A549 (cell line): Measurements from ENCODE around the gene FUS. TPM values are rescaled to one million over a fixed set of nuclear protein-coding genes. Genes with fewer than 3 reads are reported as not detected.
A peak's percentile ranks its signal among the peaks of the same experiment; 100 is the strongest.

ENCODE experiments used
- ATAC-seq, 2 experiments: fragments of 200-7000 bp in 1 of 2; fragments of >200 bp in 1 of 2; cut with Nextera tagmentation in 1 of 2; cut with Tn5 transposase in 1 of 2; 3 replicates each; pipeline versions ENCODE4 v1.8.0 to v1.9.1; 2018 to 2020; ENCODE audit warnings: mild to moderate bottlenecking in 1 of 2, moderate library complexity in 1 of 2
- CTCF ChIA-PET: fragments of 300-600 bp; sonication (Branson Sonifier 250); formaldehyde crosslinking; extraction: SDS; loops from one replicate; lab custom pipeline; 2021; ENCODE audit warnings: antibody characterized with exemption, inconsistent platforms; lab: Yijun Ruan, JAX
- POLR2A ChIA-PET: fragments of 350-600 bp; formaldehyde crosslinking; extraction: SDS; loops from one replicate; lab custom pipeline; 2021; ENCODE audit warnings: antibody characterized with exemption, inconsistent platforms; lab: Yijun Ruan, JAX
- DNase-seq, 2 experiments: peaks; one replicate each; pipeline versions ENCODE4 v3.0.0 to v3.0.0-alpha.2; 2011 to 2016; ENCODE audit warnings: low read depth in 1 of 2, low spot score in 1 of 2
- FAIRE-seq: peaks from 2 replicates; lab custom pipeline; 2011; peaks lifted over from hg19 to GRCh38; lab: Jason Lieb, UNC
- H3K27ac ChIP-seq, 2 experiments: fragments of >200 bp; sonication (Bioruptor Twin); formaldehyde crosslinking; 3 replicates each; pipeline ENCODE4 v1.5.1; 2016 to 2017
- H3K4me1 ChIP-seq: fragments of >200 bp; sonication (Bioruptor Twin); formaldehyde crosslinking; 3 replicates; pipeline ENCODE4 v1.6.1; 2016
- H3K4me2 ChIP-seq: fragments of >200 bp; sonication (Bioruptor Twin); formaldehyde crosslinking; 3 replicates; pipeline ENCODE4 v1.6.1; 2016
- H3K4me3 ChIP-seq: fragments of >200 bp; sonication (Bioruptor Twin); formaldehyde crosslinking; 3 replicates; pipeline ENCODE4 v1.5.1; 2016
- H3K9me3 ChIP-seq: fragments of >200 bp; sonication (Bioruptor Twin); formaldehyde crosslinking; 3 replicates; pipeline ENCODE4 v1.6.1; 2016
- ATOH8 ChIP-seq: fragments of 250-450 bp; sonication (Bioruptor Pico); IDR thresholded peaks from 2 replicates; pipeline ENCODE4 v1.5.0; 2020; ENCODE audit warnings: low read depth, mild to moderate bottlenecking, moderate library complexity
- BCL3 ChIP-seq: fragments of >200 bp; sonication (Bioruptor Twin); formaldehyde crosslinking; IDR thresholded peaks from 3 replicates; pipeline ENCODE4 v1.6.1; 2016
- CBX8 ChIP-seq: fragments of 200-600 bp; sonication (generic); IDR thresholded peaks from 2 replicates; pipeline ENCODE4 v1.6.1; 2016
- CHD2 ChIP-seq: fragments of 150-350 bp; IDR thresholded peaks from 2 replicates; pipeline ENCODE4 v1.6.1; 2014; ENCODE audit warnings: low read length; ENCODE audit not compliant: partially characterized antibody
- E2F6 ChIP-seq: IDR thresholded peaks from 2 replicates; pipeline ENCODE4 v1.6.1; 2012; ENCODE audit warnings: low read depth, borderline replicate concordance
- ESRRA ChIP-seq: fragments of 150-350 bp; IDR thresholded peaks from 2 replicates; pipeline ENCODE4 v1.6.1; 2014; ENCODE audit warnings: mild to moderate bottlenecking, low read length, borderline replicate concordance
- FOXS1 ChIP-seq: fragments of 250-450 bp; sonication (Bioruptor Pico); IDR thresholded peaks from 2 replicates; pipeline ENCODE4 v1.5.0; 2020; ENCODE audit warnings: mild to moderate bottlenecking, moderate library complexity
- HDAC2 ChIP-seq: fragments of 200-600 bp; sonication (generic); IDR thresholded peaks from 2 replicates; pipeline ENCODE4 v1.6.1; 2016
- HOXB13 ChIP-seq: fragments of 250-450 bp; sonication (Bioruptor Pico); IDR thresholded peaks from 2 replicates; pipeline ENCODE4 v1.5.0; 2020; ENCODE audit warnings: low read depth, mild to moderate bottlenecking, moderate library complexity
- HOXB5 ChIP-seq: fragments of 250-450 bp; sonication (Bioruptor Pico); IDR thresholded peaks from 2 replicates; pipeline ENCODE4 v1.5.0; 2020; ENCODE audit warnings: mild to moderate bottlenecking, moderate library complexity
- JUN ChIP-seq, 2 experiments: fragments of >200 bp; sonication (Bioruptor Twin); formaldehyde crosslinking; IDR thresholded peaks; 2 replicates in 1 of 2; 3 replicates in 1 of 2; pipeline ENCODE4 v1.6.1; 2016 to 2017
- JUNB ChIP-seq: fragments of >200 bp; sonication (Bioruptor Twin); formaldehyde crosslinking; IDR thresholded peaks from 2 replicates; pipeline ENCODE4 v1.6.1; 2016
- KDM1A ChIP-seq: fragments of 200-600 bp; sonication (generic); IDR thresholded peaks from 2 replicates; pipeline ENCODE4 v1.6.1; 2016; ENCODE audit warnings: low read depth, mild to moderate bottlenecking
- KDM5A ChIP-seq: fragments of 200-600 bp; sonication (generic); IDR thresholded peaks from 2 replicates; pipeline ENCODE4 v1.6.1; 2016; ENCODE audit warnings: antibody characterized with exemption, mild to moderate bottlenecking
- NFE2L2 ChIP-seq: fragments of 150-350 bp; conservative IDR thresholded peaks from 2 replicates; pipeline ENCODE4 v1.6.1; 2014; ENCODE audit warnings: low read length
- NPAS2 ChIP-seq: fragments of 250-450 bp; sonication (Bioruptor Pico); IDR thresholded peaks from 2 replicates; pipeline ENCODE4 v1.8.0; 2022; ENCODE audit warnings: mild to moderate bottlenecking, moderate library complexity, borderline replicate concordance
- PHF8 ChIP-seq: fragments of 200-600 bp; sonication (generic); IDR thresholded peaks from 2 replicates; pipeline ENCODE4 v1.6.1; 2016; ENCODE audit warnings: low read depth, mild to moderate bottlenecking, antibody characterized with exemption, moderate library complexity, borderline replicate concordance
- POLR2AphosphoS2 ChIP-seq: conservative IDR thresholded peaks from 2 replicates; pipeline ENCODE4 v1.6.1; 2012; ENCODE audit warnings: low read length, improper control_type of control experiment, inconsistent platforms
- RAD21 ChIP-seq, 2 experiments: fragments of >200 bp in 1 of 2; sonication (Bioruptor Twin) in 1 of 2; formaldehyde crosslinking in 1 of 2; IDR thresholded peaks in 1 of 2; conservative IDR thresholded peaks in 1 of 2; 2 replicates in 1 of 2; 3 replicates in 1 of 2; pipeline ENCODE4 v1.6.1; 2012 to 2018; ENCODE audit warnings: inconsistent platforms in 1 of 2
- RARB ChIP-seq: fragments of 250-450 bp; sonication (Bioruptor Pico); IDR thresholded peaks from 2 replicates; pipeline ENCODE4 v1.8.0; 2021; ENCODE audit warnings: mild to moderate bottlenecking, moderate library complexity
- RCOR1 ChIP-seq: fragments of 150-350 bp; IDR thresholded peaks from 2 replicates; pipeline ENCODE4 v1.6.1; 2014; ENCODE audit warnings: antibody characterized with exemption, low read length, low read depth
- REST ChIP-seq: fragments of 200-600 bp; sonication (generic); IDR thresholded peaks from 2 replicates; pipeline ENCODE4 v1.6.1; 2016; ENCODE audit warnings: antibody characterized with exemption, mild to moderate bottlenecking, moderate library complexity
- RFX5 ChIP-seq: fragments of 450-650 bp; IDR thresholded peaks from 2 replicates; pipeline ENCODE4 v1.7.1; 2014; ENCODE audit warnings: antibody characterized with exemption, mild to moderate bottlenecking, moderate library complexity
- RNF2 ChIP-seq: fragments of 200-600 bp; sonication (generic); IDR thresholded peaks from 2 replicates; pipeline ENCODE4 v1.6.1; 2016; ENCODE audit warnings: low read depth, mild to moderate bottlenecking, antibody characterized with exemption, moderate library complexity, borderline replicate concordance
- SMC3 ChIP-seq: fragments of >200 bp; sonication (Bioruptor Twin); formaldehyde crosslinking; IDR thresholded peaks from 3 replicates; pipeline ENCODE4 v1.6.1; 2018; ENCODE audit warnings: inconsistent platforms
- TFCP2L1 ChIP-seq: fragments of 250-450 bp; sonication (Bioruptor Pico); IDR thresholded peaks from 2 replicates; pipeline ENCODE4 v1.5.0; 2021; ENCODE audit warnings: mild to moderate bottlenecking
- ZFP36 ChIP-seq: fragments of 450-650 bp; IDR thresholded peaks from 2 replicates; pipeline ENCODE4 v1.6.1; 2014; ENCODE audit warnings: borderline replicate concordance; ENCODE audit not compliant: partially characterized antibody
- ZNF302 ChIP-seq: fragments of 250-450 bp; sonication (Bioruptor Pico); IDR thresholded peaks from 2 replicates; pipeline ENCODE4 v1.9.0; 2021; ENCODE audit warnings: inconsistent platforms, mild to moderate bottlenecking, moderate library complexity
- WGBS: methylation state at CpG from one replicate; pipeline ENCODE4 v1.1.6; 2017; ENCODE audit errors: missing lambda C conversion rate; 5-methylcytosine and 5-hydroxymethylcytosine counted together
- polyA plus RNA-seq, 4 experiments: library from polyadenylated mRNA; depleted of rRNA in 3 of 4; stranded (reverse); fragments of >200 nt; fragmentation: RNase III in 1 of 4; extraction: RNeasy Plus Mini Kit Qiagen cat#74134 plus additional on column Dnase treatment in 1 of 4; gene quantifications; 2 replicates in 3 of 4; 3 replicates in 1 of 4; pipeline ENCODE4 v1.2.3, GENCODE V29; 2011 to 2017

The FUS gene
- polyA plus RNA-seq, 2 of the 4 experiments (the other 2 are of a cell fraction) = 224 to 740 TPM

- TF ChIP-seq ESRRA = no peak
- TF ChIP-seq JUNB = no peak
- no peak for TF ChIP-seq RARB (CRISPR knock-in tag)
- TF ChIP-seq CBX8 = no peak
- no peak for TF ChIP-seq HDAC2
- no peak for TF ChIP-seq FOXS1 (CRISPR knock-in tag)
- TF ChIP-seq CHD2 = no peak
- TF ChIP-seq KDM1A = no peak
- no peak for TF ChIP-seq HOXB13
- no peak for TF ChIP-seq ZNF302
- no peak for TF ChIP-seq KDM5A
- TF ChIP-seq RFX5 = no peak
- Histone ChIP-seq H3K4me3 (no peak overlapping the region), H3K9me3 (no peaks in the 10 kb centered on the region), H3K27ac (peak overlapping the region; percentile 69 to 84), H3K4me1 (peaks cover 30% of the 10 kb centered on the region), H3K4me2 (peak overlapping the region; percentile 71)
- CTCF ChIA-PET = interaction anchor here (0.8 to 6.8 kb wide), 63 partner anchors 7 to 311 kb away, joined by 3 to 166 read pairs (median 5); partner anchors contain the start of genes HSD3B7, KAT8, PYCARD and VKORC1
- WGBS = 48% methylated on average over 8 of the region's 10 CpGs
- POLR2A ChIA-PET = interaction anchor here (0.5 to 2.9 kb wide), 28 partner anchors 9 to 319 kb away, joined by 3 to 73 read pairs (median 4); partner anchors contain the start of genes ARMC5, FUS, HSD3B7 and KAT8
- no peak for DNase-seq
- FAIRE-seq = no peak
- peak; percentile 21 to 24 for ATAC-seq
These were observed 38.3 kb upstream of the FUS start for GRCh38 chr16:31141489-31142108.

- ATAC-seq (peak; percentile 82 to 89), FAIRE-seq (no peak), DNase-seq (peak; percentile 97 to 99)
- H3K27ac ChIP-seq = peak overlapping the region; percentile 90 to 95
- ChIA-PET POLR2A (interaction anchor here (0.5 to 2.9 kb wide), 28 partner anchors 9 to 318 kb away, joined by 3 to 73 read pairs (median 4); partner anchors contain the start of genes ARMC5, FUS, HSD3B7 and KAT8), CTCF (interaction anchor here (0.6 to 6.8 kb wide), 72 partner anchors 8 to 726 kb away, joined by 3 to 166 read pairs (median 5); partner anchors contain the start of genes HSD3B7, KAT8, PYCARD and VKORC1)
- H3K4me2 ChIP-seq = peak overlapping the region; percentile 98
- no peaks in the 10 kb centered on the region for H3K9me3 ChIP-seq
- H3K4me1 ChIP-seq = peaks cover 30% of the 10 kb centered on the region
- 2% methylated on average over 34 of the region's 89 CpGs for WGBS
- peak overlapping the region; percentile 50 for H3K4me3 ChIP-seq
- TF ChIP-seq ZFP36 (no peak), PHF8 (peak; percentile 26; the same call in 1 of the 2 replicates), NFE2L2 (no peak), E2F6 (peak; percentile 79), ATOH8 (CRISPR knock-in tag) (no peak), CHD2 (no peak), HOXB5 (CRISPR knock-in tag) (peak; percentile 46; the same call in 1 of the 2 replicates), BCL3 (no peak; the same call in 2 of the 3 replicates), REST (no peak), ESRRA (no peak), RCOR1 (no peak), JUN (IDR thresholded peaks at IDR 0.05) (peak in 1 of 2 experiments; percentile 60; a peak in 1 of 5 replicates), POLR2AphosphoS2 (no peak), HOXB13 (0 out of 2 replicates have a peak, but pooled peaks have one; percentile 63), TFCP2L1 (CRISPR knock-in tag) (no peak), RAD21 (conservative IDR thresholded peaks at IDR 0.05 in 1 of 2, IDR thresholded peaks at IDR 0.05 in 1 of 2) (peak; percentile 69 to 88), NPAS2 (CRISPR knock-in tag) (no peak), RNF2 (no peak), SMC3 (peak; percentile 92), CBX8 (no peak)
These were observed 37.6 kb upstream of the FUS start for GRCh38 chr16:31142109-31143010.
